ENCODE measurements around the gene GUF1. TPM values are rescaled to one million over a fixed set of nuclear protein-coding genes. Genes with fewer than 3 reads are reported as not detected.

The GUF1 gene
- 14.4 and 17.2 TPM in 2 replicates for total RNA-seq

GRCh38 chr4:44678094-44679041, at the start of gene GUF1:
Gene GUF1 (plus strand): TSS chr4:44678420. CDS start chr4:44678623, 203 bp downstream.

GRCh38 chr4:44651425-44651824, 26.8 kb upstream of the GUF1 start, which contains the start of gene YIPF7:
Gene YIPF7 (minus strand): TSS chr4:44651625. CDS start chr4:44650100, 1,525 bp downstream.

GRCh38 chr4:44726038-44726871, 48.0 kb downstream of the GUF1 start, which contains the start of gene GNPDA2:
Gene GNPDA2 (minus strand): TSS chr4:44726556. CDS start chr4:44722207, 4,349 bp downstream.

Other genes with a start within 250 kb of the GUF1 start
- gene KCTD8, start 229.6 kb upstream of the GUF1 start, total RNA-seq, result 2.8 and 2.9 TPM in 2 replicates
- gene YIPF7, start 26.8 kb upstream of the GUF1 start, total RNA-seq, result 0.33 TPM in 1 of 2 replicates, not detected in the other
- gene GNPDA2, start 48.1 kb downstream of the GUF1 start, total RNA-seq, result 15.0 and 23.2 TPM in 2 replicates

Measured in vein endothelial cell (primary cell).